Esophagus (tissue), 2 donors: ENCODE results near the gene KLF3. TPM values are rescaled to one million over a fixed set of nuclear protein-coding genes. Genes with fewer than 3 reads are reported as not detected.
A peak's percentile ranks its signal among the peaks of the same experiment; 100 is the strongest.

Source experiments
- H3K27ac ChIP-seq, 2 donors: one replicate each; pipeline ENCODE4 v1.5.1; 2013; ENCODE audit warnings: low read depth in 2 of 2, mild to moderate bottlenecking in 2 of 2, inconsistent platforms in 1 of 2, low read length in 1 of 2, moderate library complexity in 1 of 2
- H3K27me3 ChIP-seq, 2 donors: one replicate each; pipeline ENCODE4 v1.6.1; 2013; ENCODE audit warnings: low read length in 2 of 2, control low read depth in 1 of 2, mild to moderate bottlenecking in 1 of 2; ENCODE audit not compliant: insufficient read depth in 2 of 2, control insufficient read depth in 1 of 2
- H3K36me3 ChIP-seq, 2 donors: one replicate each; pipeline ENCODE4 v1.6.1; 2013; ENCODE audit warnings: low read length in 1 of 2; ENCODE audit not compliant: control insufficient read depth in 2 of 2, insufficient read depth in 2 of 2
- H3K4me1 ChIP-seq, 2 donors: one replicate each; pipeline ENCODE4 v1.6.1; 2013; ENCODE audit warnings: low read length in 1 of 2; ENCODE audit not compliant: control insufficient read depth in 2 of 2, insufficient read depth in 2 of 2
- H3K4me3 ChIP-seq, 2 donors: one replicate each; pipeline ENCODE4 v1.5.1; 2013; ENCODE audit warnings: low read length in 2 of 2, mild to moderate bottlenecking in 2 of 2, low read depth in 1 of 2, moderate library complexity in 1 of 2
- H3K9me3 ChIP-seq, 2 donors: one replicate each; pipeline ENCODE4 v1.6.1; 2013; ENCODE audit warnings: mild to moderate bottlenecking in 2 of 2, low read depth in 1 of 2, low read length in 1 of 2, moderate library complexity in 1 of 2; ENCODE audit not compliant: control insufficient read depth in 2 of 2, insufficient read depth in 1 of 2
- WGBS, 2 donors: extraction: QIAGEN DNeasy Blood & Tissue Kit; methylation state at CpG; one replicate each; pipeline ENCODE4 v1.1.7; 2013; 5-methylcytosine and 5-hydroxymethylcytosine counted together
- polyA plus RNA-seq, 2 donors: library from polyadenylated mRNA; stranded (reverse); fragments of 200-250 nt; gene quantifications; one replicate each; pipeline ENCODE4 v1.2.3, GENCODE V29; 2013
- donor health status: healthy with polysubstance abuse.
- donor health status: Bipolar disorder and iron deficiency.

KLF3 gene
- polyA plus RNA-seq, 2 donors: 20.6 to 36.2 TPM

DNA sequence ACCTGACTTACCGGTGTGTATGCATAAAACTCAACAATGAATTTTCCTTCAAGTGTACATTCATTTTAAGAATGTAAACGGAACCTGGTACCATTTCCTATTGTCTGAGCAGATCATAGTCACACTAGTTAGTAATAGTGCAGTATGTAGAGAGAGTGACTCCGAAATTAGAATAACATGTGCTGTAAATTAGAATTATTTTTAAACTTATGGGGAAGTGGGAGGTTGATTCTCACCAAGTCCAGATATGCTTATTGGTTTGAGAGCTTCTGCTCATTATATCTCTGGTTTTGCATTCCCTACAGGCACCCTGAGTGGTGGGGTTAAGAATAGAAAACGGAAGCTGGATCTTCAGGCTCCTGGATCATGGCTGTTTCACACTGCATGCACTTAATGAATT is 39.6 kb downstream of the KLF3 start:
- H3K4me3 ChIP-seq: no peak overlapping the region
- no peaks in the 10 kb centered on the region for H3K36me3 ChIP-seq
- no peak overlapping the region for H3K27ac ChIP-seq
- WGBS, 2 donors: 64 to 67% methylated on average over 4 of the region's 4 CpGs
- H3K27me3 ChIP-seq: no peaks in the 10 kb centered on the region
- no peaks in the 10 kb centered on the region for H3K9me3 ChIP-seq
- no peaks in the 10 kb centered on the region for H3K4me1 ChIP-seq

- Histone ChIP-seq H3K27me3 (no peaks in the 10 kb centered on the region), H3K36me3 (no peaks in the 10 kb centered on the region), H3K27ac (no peak overlapping the region), H3K9me3 (no peaks in the 10 kb centered on the region), H3K4me3 (no peak overlapping the region), H3K4me1 (no peaks in the 10 kb centered on the region)
- WGBS, 2 donors: 59 to 75% methylated on average over 3 of the region's 3 CpGs
Measured at GRCh38 chr4:38704622-38705154, 40.7 kb downstream of the KLF3 start.

GRCh38 chr4:38706301-38706700 is 42.3 kb downstream of the KLF3 start:
- Histone ChIP-seq H3K36me3 (no peaks in the 10 kb centered on the region), H3K27ac (no peak overlapping the region), H3K4me3 (no peak overlapping the region), H3K27me3 (no peaks in the 10 kb centered on the region), H3K4me1 (no peaks in the 10 kb centered on the region), H3K9me3 (no peaks in the 10 kb centered on the region)
- 66 to 80% methylated on average over 2 of the region's 2 CpGs for WGBS, 2 donors

DNA sequence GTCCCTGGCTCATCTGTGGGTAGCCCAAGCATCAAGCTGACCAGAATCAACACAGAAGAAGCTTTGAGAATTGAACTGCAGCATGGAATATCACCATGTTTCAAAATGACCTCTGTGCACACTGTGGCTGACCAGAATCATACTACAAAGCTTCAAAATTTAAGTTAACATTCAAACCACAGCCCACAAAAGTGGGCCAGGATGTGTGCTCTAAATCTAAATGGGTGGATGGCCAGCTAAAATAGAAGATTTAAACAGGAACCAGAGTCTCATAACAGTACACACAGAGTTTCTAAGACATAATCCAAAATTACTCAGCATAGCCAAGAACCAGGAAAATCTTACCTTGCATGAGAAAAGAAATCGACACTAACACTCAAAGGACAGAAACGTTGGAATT is 46.1 kb downstream of the KLF3 start:
- Histone ChIP-seq H3K4me3 (no peak overlapping the region), H3K36me3 (no peaks in the 10 kb centered on the region), H3K4me1 (no peaks in the 10 kb centered on the region), H3K9me3 (no peaks in the 10 kb centered on the region), H3K27me3 (no peaks in the 10 kb centered on the region), H3K27ac (no peak overlapping the region)
- 72 to 82% methylated on average over 2 of the region's 2 CpGs for WGBS, 2 donors

- WGBS, 2 donors: 67 to 68% methylated on average over 2 of the region's 2 CpGs
- H3K36me3 ChIP-seq: no peaks in the 10 kb centered on the region
- H3K4me3 ChIP-seq: no peak overlapping the region
- H3K9me3 ChIP-seq: no peaks in the 10 kb centered on the region
- no peaks in the 10 kb centered on the region for H3K27me3 ChIP-seq
- no peaks in the 10 kb centered on the region for H3K4me1 ChIP-seq
- H3K27ac ChIP-seq: no peak overlapping the region
Measured at GRCh38 chr4:38711066-38711465, 47.1 kb downstream of the KLF3 start.

DNA sequence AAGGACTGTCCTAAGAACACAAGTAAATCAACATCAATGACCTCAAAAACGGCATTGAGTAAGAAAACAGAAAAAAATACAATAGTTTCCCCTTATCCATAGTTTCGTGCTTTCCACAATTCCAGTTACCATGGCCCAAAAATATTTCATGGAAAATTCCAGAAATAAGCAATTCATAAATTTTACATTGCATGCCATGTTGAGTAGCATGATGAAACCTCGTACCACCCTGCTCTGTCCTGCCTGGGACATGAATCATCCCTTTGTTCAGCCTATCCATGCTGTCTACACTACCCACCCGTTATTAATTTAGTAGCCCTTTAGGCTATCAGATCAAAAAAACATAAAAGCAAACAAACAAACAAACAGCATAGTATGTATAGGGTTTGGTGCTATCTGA is 51.1 kb downstream of the KLF3 start:
- Histone ChIP-seq H3K36me3 (no peaks in the 10 kb centered on the region), H3K27me3 (no peaks in the 10 kb centered on the region), H3K4me1 (no peaks in the 10 kb centered on the region), H3K9me3 (no peaks in the 10 kb centered on the region), H3K4me3 (no peak overlapping the region), H3K27ac (no peak overlapping the region)
- 68 to 77% methylated on average over 4 of the region's 4 CpGs for WGBS, 2 donors

GRCh38 chr4:38716256-38716655 is 52.3 kb downstream of the KLF3 start:
- Histone ChIP-seq H3K4me1 (no peaks in the 10 kb centered on the region), H3K27ac (no peak overlapping the region), H3K9me3 (no peaks in the 10 kb centered on the region), H3K27me3 (no peaks in the 10 kb centered on the region), H3K36me3 (no peaks in the 10 kb centered on the region), H3K4me3 (no peak overlapping the region)
- WGBS, 2 donors: 76 to 89% methylated on average over 3 of the region's 3 CpGs

- no peaks in the 10 kb centered on the region for H3K9me3 ChIP-seq
Measured at GRCh38 chr4:38717604-38718003, 53.6 kb downstream of the KLF3 start.

GRCh38 chr4:38723114-38723513 is 59.1 kb downstream of the KLF3 start:
- Histone ChIP-seq H3K4me1 (peaks cover 0 to 4% of the 10 kb centered on the region in 2 donors), H3K27ac (peak overlapping the region in 1 of 2 donors; percentile 45), H3K27me3 (no peaks in the 10 kb centered on the region), H3K9me3 (no peaks in the 10 kb centered on the region), H3K4me3 (no peak overlapping the region), H3K36me3 (no peaks in the 10 kb centered on the region)
- 59 to 84% methylated on average over 4 of the region's 4 CpGs for WGBS, 2 donors

More at GRCh38 chr4:38717604-38718003, 53.6 kb downstream of the KLF3 start:
- WGBS, 2 donors: 41 to 62% methylated on average over 5 of the region's 5 CpGs
- no peaks in the 10 kb centered on the region for H3K4me1 ChIP-seq
- H3K27me3 ChIP-seq: no peaks in the 10 kb centered on the region
- no peak overlapping the region for H3K27ac ChIP-seq
- no peaks in the 10 kb centered on the region for H3K36me3 ChIP-seq
- no peak overlapping the region for H3K4me3 ChIP-seq

GRCh38 chr4:38723726-38724474 is 59.9 kb downstream of the KLF3 start:
- H3K4me3 ChIP-seq: no peak overlapping the region
- H3K27me3 ChIP-seq: no peaks in the 10 kb centered on the region
- WGBS, 2 donors: 60 to 65% methylated on average over 7 of the region's 7 CpGs
- no peaks in the 10 kb centered on the region for H3K36me3 ChIP-seq
- peak overlapping the region in 1 of 2 donors; percentile 62 for H3K27ac ChIP-seq
- peaks cover 0 to 7% of the 10 kb centered on the region in 2 donors for H3K4me1 ChIP-seq
- no peaks in the 10 kb centered on the region for H3K9me3 ChIP-seq
